HG02588 (cell line): ENCODE measurements around the gene GLMN.

Source experiments
- ATAC-seq: cut with Tn5 transposase; IDR thresholded peaks from one replicate; pipeline ENCODE4 v1.9.1; 2021; ENCODE audit warnings: mild to moderate bottlenecking, moderate library complexity; ENCODE audit not compliant: unreplicated experiment

GLMN gene

DNA sequence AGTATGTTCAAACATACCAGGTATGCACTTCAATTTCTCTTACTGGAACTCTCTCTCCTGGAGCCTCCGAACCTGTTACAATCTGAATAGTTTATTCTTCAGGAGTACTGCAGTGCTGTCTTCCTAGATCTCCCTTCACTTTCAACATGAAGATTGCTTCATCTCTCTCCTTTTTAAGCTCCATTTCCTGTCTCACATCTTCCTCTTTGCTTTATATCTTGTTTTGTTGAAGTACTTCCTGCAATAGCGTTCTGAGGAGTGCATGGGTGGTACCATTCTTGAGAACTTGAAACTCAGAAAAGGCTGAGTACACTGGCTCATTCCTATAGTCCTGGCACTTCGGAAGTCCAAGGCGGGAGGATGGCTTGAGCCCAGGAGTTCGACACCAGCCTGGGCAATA lies 96.8 kb downstream of the GLMN start:
- ATAC-seq, result no peak
